NCI-H748 (cell line): ENCODE results near the gene KCNT1.
A peak's percentile ranks its signal among the peaks of the same experiment; 100 is the strongest.

Experiments
- DNase-seq: peaks from one replicate; lab custom pipeline; 2025; ENCODE audit not compliant: unreplicated experiment; lab: John Stamatoyannopoulos, UW

Gene KCNT1

GRCh38 chr9:135794057-135794335, 92.0 kb downstream of the KCNT1 start:
- DNase-seq = no peak

- DNase-seq = no peak
Observed at GRCh38 chr9:135794361-135794885, 92.4 kb downstream of the KCNT1 start.

GRCh38 chr9:135795391-135795790, 93.4 kb downstream of the KCNT1 start:
- DNase-seq = no peak

GRCh38 chr9:135796784-135797485, 95.0 kb downstream of the KCNT1 start:
- DNase-seq = no peak

- DNase-seq = peak; percentile 45
Observed at GRCh38 chr9:135797507-135798262, 95.7 kb downstream of the KCNT1 start.

GRCh38 chr9:135798263-135798585, 96.2 kb downstream of the KCNT1 start:
- DNase-seq = no peak

GRCh38 chr9:135799261-135799660, 97.3 kb downstream of the KCNT1 start:
- no peak for DNase-seq

- DNase-seq = no peak
Observed at GRCh38 chr9:135801070-135801469, 99.1 kb downstream of the KCNT1 start.

- DNase-seq = no peak
Observed at GRCh38 chr9:135802876-135803419, 101.0 kb downstream of the KCNT1 start.

GRCh38 chr9:135803441-135803840, 101.5 kb downstream of the KCNT1 start:
- no peak for DNase-seq

- no peak for DNase-seq
Observed at GRCh38 chr9:135804581-135805421, 102.8 kb downstream of the KCNT1 start.

GRCh38 chr9:135805422-135806022, 103.5 kb downstream of the KCNT1 start:
- DNase-seq = no peak

GRCh38 chr9:135809166-135809565, 107.2 kb downstream of the KCNT1 start:
- no peak for DNase-seq

GRCh38 chr9:135810806-135811575, 109.0 kb downstream of the KCNT1 start:
- no peak for DNase-seq

- peak; percentile 19 for DNase-seq
Observed at GRCh38 chr9:135811801-135812200, 109.8 kb downstream of the KCNT1 start.

GRCh38 chr9:135812961-135813360, 111.0 kb downstream of the KCNT1 start:
- no peak for DNase-seq

GRCh38 chr9:135813671-135814290, 111.8 kb downstream of the KCNT1 start:
- no peak for DNase-seq

GRCh38 chr9:135814421-135815095, 112.6 kb downstream of the KCNT1 start:
- DNase-seq = no peak

- DNase-seq = no peak
Observed at GRCh38 chr9:135815413-135815812, 113.4 kb downstream of the KCNT1 start.
